Stimulated activated CD4-positive, alpha-beta T cell treated with anti-CD3 and anti-CD28 coated beads, Interleukin-1b, Interleukin-23, amount 100 ng/mL, for 24 hours (primary cell): Measurements from ENCODE around the gene CCNH.

Experiments used
- DNase-seq, 4 experiments: peaks; one replicate each; pipeline ENCODE4 v3.0.0-alpha.2; 2020; ENCODE audit warnings: low read depth in 4 of 4, low spot score in 1 of 4

Gene CCNH

DNA sequence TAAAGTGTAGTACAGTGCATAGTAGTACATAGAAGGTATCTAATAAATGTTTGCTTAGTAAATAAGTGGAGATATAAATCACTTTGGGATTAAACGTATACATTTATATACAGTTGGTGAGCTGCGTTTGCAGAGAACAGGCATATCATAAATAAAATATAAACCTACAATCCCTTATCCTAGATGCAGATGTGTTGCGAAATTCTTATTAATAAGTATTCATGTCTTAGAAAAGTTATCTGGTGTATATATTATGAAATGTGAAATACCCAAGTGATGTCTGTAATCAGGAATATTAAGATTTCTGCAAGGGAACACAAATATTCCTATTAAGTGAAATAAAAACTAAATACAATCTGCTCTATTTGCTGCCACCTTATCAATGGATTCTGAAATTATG, 8.8 kb downstream of the CCNH start:
- no peak for DNase-seq

DNA sequence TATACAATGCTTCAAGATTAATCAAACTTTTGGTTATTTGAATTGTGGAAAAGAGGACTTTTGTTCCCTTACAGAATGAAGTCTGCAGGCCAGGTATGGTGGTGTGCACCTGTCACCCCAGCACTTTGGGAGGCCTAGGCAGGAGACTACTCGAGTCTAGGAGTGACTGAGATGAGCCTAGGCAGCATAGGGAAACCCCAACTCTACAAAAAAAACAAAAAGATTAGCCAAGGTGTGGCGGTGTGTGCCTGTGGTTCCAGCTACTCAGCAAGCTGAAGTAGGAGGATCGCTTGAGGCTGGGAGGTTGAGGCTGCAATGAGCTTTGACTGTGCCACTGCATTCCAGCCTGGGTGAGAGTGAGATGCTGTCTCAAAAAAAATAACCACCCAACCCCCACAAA, 9.3 kb downstream of the CCNH start:
- no peak for DNase-seq

DNA sequence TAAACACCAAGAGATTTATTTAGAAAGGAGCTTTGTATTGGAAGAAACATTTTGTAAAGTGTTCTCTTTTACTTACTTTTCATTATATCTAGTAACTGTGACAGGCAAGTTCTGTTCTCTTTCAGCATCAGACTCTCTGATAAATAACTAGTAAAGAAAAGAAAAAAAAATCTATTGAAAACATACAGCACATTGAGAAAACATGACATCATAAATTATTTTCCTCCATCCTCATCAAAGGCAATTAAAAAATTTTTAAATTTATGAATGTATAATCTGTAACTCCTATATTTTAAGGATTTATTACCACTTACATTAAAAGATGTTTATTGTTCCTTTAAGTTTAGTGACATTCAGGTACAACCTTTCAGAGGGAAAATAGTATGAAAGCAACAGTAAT, 11.1 kb downstream of the CCNH start:
- no peak for DNase-seq

DNA sequence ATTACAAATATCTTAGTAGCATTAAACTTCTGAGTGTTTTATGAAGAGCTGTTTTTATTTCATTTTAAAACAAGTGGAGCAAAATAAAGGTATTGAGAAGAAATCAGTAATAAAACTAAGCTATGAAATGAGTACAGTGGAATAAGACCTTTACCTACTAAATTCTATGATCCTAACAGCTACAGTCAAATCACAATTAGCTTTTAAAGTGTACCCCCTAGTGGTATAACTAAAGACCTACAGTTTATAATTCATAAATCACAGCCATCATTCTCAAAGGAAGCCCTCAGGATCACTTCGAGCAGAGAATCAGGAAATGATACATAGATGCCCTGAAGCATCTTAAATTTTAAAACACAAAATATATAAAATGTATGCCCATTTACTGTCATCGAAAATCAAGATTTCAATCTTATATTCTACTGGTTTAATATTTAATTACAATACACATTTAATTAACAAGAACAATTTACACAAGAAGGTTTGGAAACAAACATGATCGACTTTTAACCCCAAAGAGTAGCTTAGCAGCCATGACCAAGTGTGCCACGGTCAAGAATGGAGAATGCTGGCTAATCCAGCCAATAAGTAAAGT, 12.3 kb downstream of the CCNH start:
- DNase-seq: no peak

DNA sequence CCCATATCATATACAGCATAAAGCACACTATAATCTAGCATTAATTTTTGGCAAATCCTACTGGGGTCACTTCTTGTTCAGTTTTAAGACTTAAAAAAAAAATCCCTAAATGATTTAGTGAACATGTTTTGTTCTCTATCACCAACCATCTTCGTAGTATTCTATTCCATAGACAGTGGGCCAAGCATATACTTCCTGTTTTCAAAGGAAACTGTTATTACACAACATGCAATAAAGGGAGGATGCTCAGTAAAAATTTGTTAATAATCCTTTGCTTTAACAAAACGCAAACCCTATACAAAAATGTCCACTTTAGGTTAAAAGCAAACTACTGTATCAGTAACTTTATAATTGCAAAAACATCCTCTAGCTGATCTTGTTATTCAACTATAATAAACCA, 13.0 kb downstream of the CCNH start:
- no peak for DNase-seq

DNA sequence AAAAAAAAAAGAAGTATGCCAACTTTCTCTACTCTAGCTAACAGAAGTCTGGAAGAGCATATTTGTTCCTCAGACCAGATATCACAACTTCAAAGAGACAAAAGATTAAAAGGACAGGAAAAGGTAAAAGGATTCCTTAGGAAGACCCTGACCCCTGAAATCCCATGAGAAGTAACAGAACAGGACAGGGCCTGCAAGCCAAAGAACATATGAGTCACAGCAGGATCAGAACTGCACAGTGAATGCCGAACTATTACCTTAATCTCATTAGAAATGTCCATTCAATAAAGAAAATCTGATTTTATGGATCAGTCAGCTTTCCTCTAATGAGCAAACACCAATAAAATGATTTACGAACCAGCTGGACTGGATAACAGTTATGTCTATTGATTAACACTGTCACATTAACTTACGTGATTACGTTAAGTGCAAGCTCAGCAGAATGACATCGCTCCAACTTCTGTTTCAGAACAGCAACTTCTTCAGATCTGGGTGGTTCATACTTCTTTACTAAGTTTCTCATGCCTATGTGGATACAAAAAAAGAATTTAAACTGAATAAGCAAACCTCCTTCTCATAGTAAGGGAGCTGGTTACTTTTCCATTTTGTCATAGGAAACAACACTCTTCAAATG, 13.6 kb downstream of the CCNH start:
- DNase-seq: no peak

DNA sequence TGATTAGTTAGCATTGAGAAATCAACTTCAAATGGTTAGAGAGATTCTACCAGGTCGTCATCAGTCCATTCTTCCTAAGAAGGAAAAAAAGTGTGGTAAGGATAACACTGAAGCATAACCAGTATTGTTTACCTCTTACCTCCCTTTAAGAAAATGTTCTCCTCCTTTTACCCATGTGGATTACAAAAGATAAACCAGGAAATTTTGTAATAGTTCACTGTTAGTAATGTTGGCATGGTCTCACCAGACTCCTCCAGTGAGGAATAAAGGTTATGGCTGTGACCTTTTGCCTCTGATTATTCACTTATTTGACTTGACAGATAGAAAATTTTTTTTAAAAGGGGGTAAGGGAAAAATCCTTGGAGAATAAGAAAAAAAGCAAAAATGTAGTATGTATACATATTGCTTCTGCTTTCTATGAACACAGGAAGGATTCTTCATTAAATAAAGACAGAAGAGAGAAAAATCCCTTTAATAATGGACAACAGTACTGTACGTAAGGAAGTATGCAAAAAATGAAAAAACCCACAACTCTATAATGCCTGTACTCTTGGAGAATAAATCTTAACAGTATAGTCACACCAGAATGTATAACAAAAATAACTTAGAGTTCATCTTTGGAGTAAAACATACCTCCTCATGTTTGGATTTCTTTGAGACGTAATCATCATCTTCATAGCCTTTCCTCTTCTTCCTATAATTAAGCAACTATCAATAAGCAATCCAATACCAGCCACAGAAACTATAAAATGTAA, 18.1 kb downstream of the CCNH start:
- DNase-seq: no peak

DNA sequence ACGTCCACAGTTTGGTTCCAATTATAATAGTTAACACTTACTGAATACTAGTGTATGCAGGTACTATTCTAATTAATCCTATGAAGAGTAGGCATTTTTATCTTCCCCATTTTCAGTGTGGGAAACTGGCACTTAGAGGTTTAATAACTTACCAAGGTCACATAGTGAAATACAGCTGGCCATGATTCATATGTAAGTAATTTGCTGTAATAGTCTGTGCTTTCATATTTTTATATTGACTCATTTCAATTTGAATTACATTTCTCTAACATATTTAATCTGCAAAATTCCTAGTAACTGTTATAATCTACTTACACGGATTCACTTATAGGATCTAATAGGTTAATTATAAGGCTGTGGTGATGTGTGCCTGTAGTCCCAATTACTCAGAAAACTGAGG, 19.4 kb downstream of the CCNH start:
- no peak for DNase-seq

DNA sequence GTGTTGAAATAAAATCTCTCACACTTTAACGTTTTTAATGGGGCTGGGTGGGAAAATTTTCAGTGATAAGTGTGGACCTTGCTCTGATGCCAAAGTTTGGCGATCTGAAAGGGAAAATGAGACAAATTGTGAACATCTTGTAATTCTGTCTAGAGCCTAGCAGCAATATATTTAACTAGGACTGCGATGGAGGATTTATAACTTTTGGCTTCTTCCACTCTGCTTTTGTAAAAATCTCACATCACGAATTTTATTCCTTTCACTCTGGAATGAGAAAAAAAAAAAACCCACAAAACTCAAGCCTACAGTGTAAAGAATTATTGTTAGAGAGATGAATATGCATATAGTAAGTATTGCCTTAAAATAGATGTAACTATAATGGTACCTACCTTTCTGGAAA, 19.9 kb downstream of the CCNH start:
- DNase-seq: no peak

DNA sequence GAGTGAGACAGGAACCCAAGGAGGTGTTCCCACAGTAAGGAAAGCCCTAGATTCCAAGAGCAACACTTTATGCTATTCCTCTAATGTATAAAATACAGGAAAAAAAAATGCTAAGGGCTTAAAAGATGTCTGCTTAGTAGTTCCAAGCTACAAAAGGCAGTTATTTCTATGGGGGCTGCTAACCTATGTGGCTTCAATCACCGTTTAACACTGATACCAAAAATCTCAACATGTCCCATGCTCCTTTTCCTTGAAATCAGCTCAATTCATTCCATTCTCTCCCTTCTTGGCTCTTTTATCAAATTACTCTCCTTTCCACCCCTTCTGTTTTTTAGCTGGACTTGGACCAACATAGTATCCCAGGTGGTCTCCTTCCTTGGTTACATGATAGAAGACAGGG, 20.6 kb downstream of the CCNH start:
- DNase-seq: no peak

DNA sequence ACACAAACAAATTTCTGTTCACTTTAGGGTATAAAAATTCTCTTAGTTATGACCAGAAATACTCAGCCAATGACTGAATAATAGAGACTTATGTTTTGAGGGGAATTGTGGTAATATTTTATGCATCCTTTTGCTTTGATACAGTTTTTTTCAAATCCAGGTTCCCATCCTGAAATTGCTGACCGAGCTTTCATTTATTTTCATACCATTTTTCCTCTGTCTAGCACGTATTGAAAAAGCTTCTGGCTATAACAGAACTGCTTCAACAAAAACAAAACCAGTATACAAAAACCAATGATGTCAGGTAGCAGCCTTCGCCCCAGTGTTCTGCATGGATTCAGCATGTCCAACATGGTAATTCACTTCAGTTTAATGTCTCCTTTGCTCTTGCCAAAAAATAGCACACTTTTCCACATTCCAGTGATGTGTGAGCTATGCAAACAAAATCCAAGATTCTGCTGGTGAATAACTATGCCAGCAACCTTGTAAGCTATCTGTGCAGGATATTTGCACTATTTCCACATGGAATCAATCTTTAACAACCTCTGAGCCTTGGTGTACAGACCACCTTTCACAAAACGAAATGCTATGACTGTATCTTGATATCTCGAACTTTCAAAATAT, 22.0 kb downstream of the CCNH start:
- DNase-seq: no peak

DNA sequence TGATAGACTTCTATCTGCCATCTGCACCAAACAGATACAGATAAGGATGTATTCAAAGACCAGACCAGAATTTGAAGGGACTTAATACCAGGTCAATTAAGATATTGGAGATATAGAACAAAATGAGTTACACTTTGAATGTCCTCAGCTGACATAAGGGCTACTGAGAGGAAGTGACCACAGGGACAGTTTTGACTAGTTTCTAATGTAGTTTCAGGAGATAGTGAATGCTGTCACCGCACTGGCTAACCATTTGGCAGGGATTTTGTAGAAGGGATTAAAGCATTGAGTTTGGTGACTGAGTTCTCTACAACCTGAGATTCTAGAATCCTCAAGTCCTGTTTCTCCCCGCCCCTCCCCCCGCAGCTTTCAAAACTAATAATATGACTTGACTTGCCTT, 22.7 kb downstream of the CCNH start:
- DNase-seq: no peak

DNA sequence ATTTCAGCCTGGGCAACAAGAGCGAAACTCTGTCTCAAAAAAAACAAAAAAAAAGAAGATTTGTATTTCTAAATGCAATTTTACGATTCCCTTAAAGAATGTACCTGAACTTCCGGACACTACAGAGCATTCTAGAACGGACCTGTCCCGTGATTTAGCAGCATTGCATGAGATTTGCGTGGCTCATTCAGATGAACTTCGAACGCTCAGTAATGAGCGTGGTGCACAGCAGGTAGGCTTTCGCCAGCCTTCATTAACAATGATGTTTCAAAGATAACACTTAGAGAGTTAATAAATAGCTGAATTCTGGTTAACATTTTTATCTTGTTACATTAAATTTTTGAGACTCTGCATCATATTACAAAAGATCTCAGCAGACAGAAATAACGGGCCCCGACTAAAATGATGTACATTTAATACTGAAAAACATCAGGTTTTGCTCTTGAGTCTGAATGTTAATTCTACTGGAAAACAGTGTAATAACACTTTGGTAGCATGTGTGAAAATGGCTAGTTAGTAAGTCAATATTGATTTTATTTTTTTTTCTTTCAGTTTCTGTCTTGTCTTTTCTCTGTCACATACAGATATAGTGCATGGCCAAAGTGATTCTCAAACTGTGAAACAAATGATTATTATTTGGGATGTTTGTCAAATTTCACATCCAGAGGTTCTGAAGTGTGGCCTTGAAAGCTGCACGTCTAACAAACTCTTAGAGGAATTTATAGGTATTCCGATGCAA, 23.3 kb downstream of the CCNH start:
- no peak for DNase-seq

DNA sequence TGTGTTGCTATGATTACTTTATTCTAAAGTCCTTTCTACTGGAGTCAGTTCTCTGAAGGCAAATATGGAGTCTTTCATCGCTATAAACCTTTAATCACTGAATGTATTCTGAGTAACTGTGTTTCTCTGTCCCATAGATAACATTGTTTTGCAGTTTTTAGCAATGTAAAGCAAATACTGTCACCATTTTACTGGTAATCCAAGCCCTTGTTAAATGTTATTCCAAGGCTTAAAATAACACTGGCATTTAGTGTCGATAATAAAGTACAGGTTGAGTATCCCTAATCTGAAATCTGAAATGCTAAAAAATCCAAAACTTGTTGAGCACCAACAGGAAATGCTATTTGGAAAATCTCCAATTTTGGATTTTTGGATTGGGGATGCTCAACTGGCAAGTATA, 24.6 kb downstream of the CCNH start:
- no peak for DNase-seq

DNA sequence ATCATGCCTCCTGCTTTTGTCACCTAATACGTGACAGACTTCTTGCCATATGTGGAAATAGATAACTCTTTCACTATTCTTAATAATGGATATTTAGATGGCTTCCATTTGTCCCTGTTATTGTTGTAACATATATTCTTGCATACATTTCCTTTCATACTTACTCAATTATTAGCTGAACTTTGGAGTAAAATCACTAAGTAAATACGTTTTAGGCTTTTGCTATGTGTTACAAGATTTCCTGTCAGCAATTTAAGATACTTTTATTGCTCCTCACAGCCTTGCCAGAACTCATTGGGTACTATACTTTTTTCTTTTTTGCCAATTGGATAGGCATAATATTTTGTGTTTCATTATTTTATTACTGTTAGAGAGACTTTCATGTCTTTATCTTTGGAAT, 26.9 kb downstream of the CCNH start:
- DNase-seq: no peak

DNA sequence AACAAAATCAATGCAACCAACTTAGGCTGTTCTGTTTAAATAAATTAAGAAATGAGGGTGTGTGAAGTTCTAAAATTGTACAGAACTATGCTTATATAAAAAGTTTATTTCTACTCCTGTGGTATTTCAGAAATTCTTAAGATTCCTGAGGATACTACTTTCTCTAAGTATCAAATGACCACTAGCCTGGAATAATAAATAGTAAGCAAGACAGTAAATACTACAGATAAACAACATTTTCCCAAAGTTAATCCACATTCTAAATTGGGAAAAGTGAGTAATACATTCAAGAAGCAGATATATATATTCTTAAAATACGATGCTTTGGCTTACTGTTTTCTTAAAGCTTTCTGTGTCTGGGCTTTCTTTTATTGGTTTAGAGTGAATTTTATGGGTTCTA, 29.5 kb downstream of the CCNH start:
- no peak for DNase-seq

DNA sequence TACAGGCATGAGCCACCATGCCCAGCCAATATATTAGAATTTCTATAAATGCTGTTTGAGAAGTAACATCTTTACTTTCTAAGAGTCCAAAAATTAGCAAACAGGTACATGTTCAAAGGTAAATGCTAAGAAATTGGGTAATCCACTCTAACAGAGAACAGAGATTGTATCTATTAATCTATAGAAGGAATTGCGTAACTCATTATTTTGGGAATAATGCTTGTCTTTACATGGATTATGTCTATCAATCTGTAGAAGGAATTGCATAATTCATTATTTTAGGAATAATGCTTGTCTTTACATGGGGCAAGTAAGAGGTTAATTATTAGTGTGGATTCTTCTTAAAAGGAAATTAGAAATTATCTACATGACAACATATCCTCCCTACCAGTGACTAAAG, 30.5 kb downstream of the CCNH start:
- no peak for DNase-seq

DNA sequence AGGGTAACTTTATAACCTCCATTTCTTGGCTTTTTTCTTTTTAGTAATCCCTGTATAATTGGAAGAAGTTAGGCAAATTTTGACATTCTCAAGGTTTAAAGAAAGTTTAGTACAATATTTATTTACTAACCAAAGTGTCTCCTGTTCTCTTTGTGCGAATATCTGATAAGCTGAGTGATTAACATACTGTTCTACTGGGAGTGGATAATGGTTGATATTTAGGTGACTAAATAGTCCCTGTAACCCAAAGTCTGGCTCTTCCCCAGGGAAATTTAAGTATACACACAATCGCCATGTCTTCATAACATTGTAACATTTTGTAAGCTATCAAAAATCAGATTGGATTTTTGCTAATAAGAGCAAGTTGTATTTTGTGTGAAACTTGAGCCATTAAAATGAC, 40.0 kb downstream of the CCNH start:
- DNase-seq: no peak

DNA sequence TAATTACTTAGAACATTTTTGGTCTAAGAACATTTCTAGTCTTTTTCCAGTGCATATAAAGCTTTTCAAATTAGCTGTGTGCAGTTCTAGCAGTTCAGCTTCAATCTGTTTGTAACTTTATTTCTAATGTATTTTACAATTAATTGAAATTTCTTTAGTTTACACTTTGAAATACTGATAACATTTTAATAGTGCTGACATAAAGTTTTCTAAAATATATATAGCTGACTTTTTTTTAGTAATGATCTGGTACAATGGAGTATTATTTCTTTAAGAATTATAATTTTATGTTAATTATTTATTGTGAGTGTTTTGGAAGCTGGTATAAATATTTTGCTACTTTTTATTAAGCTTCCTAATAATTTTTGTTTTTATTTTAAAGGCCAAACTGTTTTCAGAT, 43.3 kb downstream of the CCNH start:
- DNase-seq: no peak

DNA sequence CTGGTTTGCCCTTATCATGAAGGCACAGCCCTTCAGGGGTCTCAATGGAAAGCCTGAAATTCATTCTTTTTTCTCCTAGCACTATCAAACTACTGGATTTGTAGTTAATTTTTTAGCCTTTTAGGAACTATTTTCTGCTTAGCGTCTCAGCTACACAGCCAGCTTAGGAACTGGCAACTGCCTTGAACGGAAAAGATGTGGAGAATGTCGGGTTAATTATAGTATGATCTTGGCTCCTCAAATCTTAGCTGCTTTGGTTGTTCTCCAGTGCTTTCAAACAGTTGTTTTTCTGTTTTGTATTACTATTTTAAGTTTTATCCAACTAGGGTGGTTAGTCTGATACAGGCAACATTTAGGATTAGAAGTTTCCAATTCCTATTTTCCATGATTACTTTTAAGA, 44.1 kb downstream of the CCNH start:
- no peak for DNase-seq

DNA sequence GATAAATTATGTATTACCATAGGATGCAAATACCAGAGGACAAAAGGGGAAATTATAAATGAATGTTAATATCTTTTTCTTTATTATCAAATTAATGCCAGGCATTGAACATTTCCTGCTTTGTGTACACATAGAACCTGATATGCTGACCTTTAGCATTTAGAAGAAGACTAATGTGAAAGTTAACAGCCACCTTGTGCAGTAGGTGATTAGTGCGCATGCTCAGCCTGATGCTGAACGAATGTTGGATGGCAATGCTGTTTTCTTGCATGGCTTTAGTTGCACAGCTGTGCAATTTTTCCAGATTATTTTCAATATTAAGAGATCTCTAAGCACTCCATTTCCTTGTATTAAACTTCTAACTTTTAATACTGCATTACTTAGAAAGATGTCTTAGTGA, 45.5 kb downstream of the CCNH start:
- no peak for DNase-seq
